Daoy (cell line): ENCODE measurements around the gene NETO2. TPM values are rescaled to one million over a fixed set of nuclear protein-coding genes. Genes with fewer than 3 reads are reported as not detected.
"Not testable (repeated sequence)": the region's sequence is repeated elsewhere in the genome, so short reads cannot be mapped to it uniquely, and the experiment has no call there.

Experiments
- DNase-seq: peaks from one replicate; pipeline ENCODE4 v3.0.0-alpha.2; 2015; ENCODE audit warnings: low read depth
- total RNA-seq: library from RNA; depleted of rRNA; stranded (reverse); fragments of >200 nt; shearing (Covaris generic); gene quantifications from 2 replicates; pipeline ENCODE4 v1.2.3, GENCODE V29; 2014

NETO2 gene
- total RNA-seq, 1 experiment from 2014 or later, result 33.8 TPM

- DNase-seq, result peak; percentile 65
Measured at GRCh38 chr16:47136099-47136842, 7.5 kb downstream of the NETO2 start.

GRCh38 chr16:47134550-47134949 is 9.2 kb downstream of the NETO2 start:
- DNase-seq, result no peak

- no peak for DNase-seq
Measured at GRCh38 chr16:47132308-47132707, 11.4 kb downstream of the NETO2 start.

- DNase-seq, result no peak
Measured at GRCh38 chr16:47129755-47130435, 13.8 kb downstream of the NETO2 start.

- no peak for DNase-seq
Measured at GRCh38 chr16:47127541-47127940, 16.2 kb downstream of the NETO2 start.

GRCh38 chr16:47125757-47126156 is 18.0 kb downstream of the NETO2 start:
- DNase-seq, result no peak

- no peak for DNase-seq
Measured at GRCh38 chr16:47113130-47113529, 30.6 kb downstream of the NETO2 start.

GRCh38 chr16:47110939-47111338 is 32.8 kb downstream of the NETO2 start:
- DNase-seq, result no peak

GRCh38 chr16:47109361-47109760 is 34.4 kb downstream of the NETO2 start:
- DNase-seq, result no peak

GRCh38 chr16:47102921-47103320 is 40.8 kb downstream of the NETO2 start:
- not testable (repeated sequence) for DNase-seq

GRCh38 chr16:47097154-47097553 is 46.6 kb downstream of the NETO2 start:
- DNase-seq, result not testable (repeated sequence)

GRCh38 chr16:47096297-47096696 is 47.4 kb downstream of the NETO2 start:
- no peak for DNase-seq

GRCh38 chr16:47084198-47084597 is 59.5 kb downstream of the NETO2 start:
- DNase-seq, result no peak

GRCh38 chr16:47082099-47082865 is 61.5 kb downstream of the NETO2 start:
- no peak for DNase-seq

- no peak for DNase-seq
Measured at GRCh38 chr16:47081115-47081514, 62.6 kb downstream of the NETO2 start.

GRCh38 chr16:47079860-47080259 is 63.9 kb downstream of the NETO2 start:
- no peak for DNase-seq

- DNase-seq, result no peak
Measured at GRCh38 chr16:47073223-47074155, 70.3 kb downstream of the NETO2 start.

- DNase-seq, result no peak
Measured at GRCh38 chr16:47072158-47072557, 71.6 kb downstream of the NETO2 start.

- DNase-seq, result no peak
Measured at GRCh38 chr16:47069841-47070584, 73.7 kb downstream of the NETO2 start.

GRCh38 chr16:47069313-47069712 is 74.4 kb downstream of the NETO2 start:
- DNase-seq, result no peak

- DNase-seq, result no peak
Measured at GRCh38 chr16:47067203-47067602, 76.5 kb downstream of the NETO2 start.
